Left renal cortex interstitium (tissue), 4 donors: ENCODE data around the gene COPE. TPM values are rescaled to one million over a fixed set of nuclear protein-coding genes. Genes with fewer than 3 reads are reported as not detected.
"Not testable (repeated sequence)": the region's sequence is repeated elsewhere in the genome, so short reads cannot be mapped to it uniquely, and the experiment has no call there.

ENCODE experiments used
- DNase-seq, 4 donors: peaks; one replicate each; pipeline ENCODE4 v3.0.0-alpha.2; 2013; ENCODE audit warnings: low read depth in 4 of 4, low spot score in 2 of 4, missing footprints in 1 of 4
- polyA plus RNA-seq, 4 donors: library from polyadenylated mRNA; unstranded; fragments of 120-200 nt; gene quantifications; one replicate each; pipeline ENCODE4 v1.2.1, GENCODE V29; 2013; ENCODE audit not compliant: insufficient read length in 4 of 4

The COPE gene
- polyA plus RNA-seq, 4 donors, result 97.5 to 153 (median 119) TPM

DNA sequence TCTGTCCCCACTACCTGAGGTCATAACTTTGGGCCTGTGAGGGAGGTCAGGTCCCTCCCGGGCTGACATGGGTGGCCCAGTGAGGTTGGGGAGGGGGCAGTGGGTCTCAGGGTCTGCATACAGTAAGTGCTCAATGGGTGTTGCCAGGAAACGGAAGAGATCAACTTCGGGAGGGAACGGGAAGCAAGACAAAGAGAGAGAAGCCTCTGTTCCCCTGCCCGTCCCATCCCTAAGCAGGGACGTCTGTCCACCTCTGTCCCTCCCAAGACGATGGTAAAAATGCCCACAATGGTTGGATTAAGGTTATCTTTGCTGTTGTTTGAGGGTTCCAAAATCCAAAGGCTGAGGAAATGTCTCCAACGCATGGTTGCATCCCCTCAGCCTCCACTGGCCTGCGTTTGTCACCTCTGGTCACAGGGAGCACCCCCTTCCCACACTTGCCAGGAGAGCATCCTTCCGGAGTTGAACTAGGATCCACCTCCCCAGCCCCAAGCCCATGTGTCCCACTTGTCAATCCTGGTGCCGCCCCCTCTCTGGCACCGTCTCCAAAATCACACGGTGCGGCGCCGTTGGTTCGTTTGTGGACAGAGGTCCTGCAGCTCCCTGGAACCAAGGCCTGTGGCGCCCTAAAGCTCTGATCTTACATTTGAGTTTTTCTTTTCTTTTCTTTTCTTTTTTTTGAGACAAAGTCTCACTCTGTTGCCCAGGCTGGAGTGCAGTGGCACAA, 22.6 kb upstream of the COPE start:
- DNase-seq, result no peak

DNA sequence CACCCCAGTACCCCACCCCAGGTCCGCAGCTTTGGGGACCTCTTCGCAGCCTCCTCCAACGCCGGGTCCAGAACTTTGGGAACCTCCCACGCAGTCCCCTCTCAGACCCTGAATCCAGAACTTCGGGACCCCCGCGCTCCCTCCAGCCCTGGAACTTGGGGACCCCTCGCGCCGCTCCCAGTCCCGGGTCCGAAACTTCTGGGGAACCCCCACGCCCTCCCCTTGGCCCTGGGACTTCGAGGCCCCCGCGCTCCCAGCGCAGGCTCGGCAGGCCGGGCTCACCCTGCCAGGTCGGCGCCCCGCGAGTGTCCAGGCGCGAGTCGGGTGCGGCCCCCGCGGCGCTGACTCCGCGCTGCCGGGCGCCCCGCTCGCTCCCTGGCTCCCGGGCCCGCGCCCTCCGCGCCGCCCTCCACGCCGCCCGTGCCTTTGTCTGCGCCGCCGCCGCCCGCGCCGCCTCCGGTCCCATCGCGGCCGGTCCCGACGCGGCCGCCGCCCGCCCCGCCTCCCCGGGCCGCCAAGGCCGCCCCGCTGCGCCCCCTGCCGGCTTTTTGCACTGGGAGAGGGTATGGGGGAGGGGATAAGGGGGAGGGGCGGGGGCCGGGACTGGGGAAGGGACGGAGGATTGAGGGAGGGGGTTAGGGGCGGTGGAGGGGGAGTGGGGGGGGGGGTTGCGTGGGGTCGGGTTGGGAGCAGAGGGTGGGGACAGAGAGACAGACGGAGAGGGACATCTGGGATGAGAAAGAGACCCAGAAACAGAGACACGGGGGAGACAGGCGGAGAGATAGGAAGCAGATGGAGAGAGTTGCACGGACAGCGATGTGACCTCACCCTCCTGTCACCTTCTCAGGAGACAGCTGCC, 21.8 kb upstream of the COPE start, which contains the start of gene HOMER3:
Gene HOMER3 (minus strand): TSS at position 449 of the 859 bp plus-strand sequence. CDS start 2,235 bp downstream, outside the sequence.
- DNase-seq, result no peak

- no peak for DNase-seq
Observed at GRCh38 chr19:18939922-18940768, 21.0 kb upstream of the COPE start.

DNA sequence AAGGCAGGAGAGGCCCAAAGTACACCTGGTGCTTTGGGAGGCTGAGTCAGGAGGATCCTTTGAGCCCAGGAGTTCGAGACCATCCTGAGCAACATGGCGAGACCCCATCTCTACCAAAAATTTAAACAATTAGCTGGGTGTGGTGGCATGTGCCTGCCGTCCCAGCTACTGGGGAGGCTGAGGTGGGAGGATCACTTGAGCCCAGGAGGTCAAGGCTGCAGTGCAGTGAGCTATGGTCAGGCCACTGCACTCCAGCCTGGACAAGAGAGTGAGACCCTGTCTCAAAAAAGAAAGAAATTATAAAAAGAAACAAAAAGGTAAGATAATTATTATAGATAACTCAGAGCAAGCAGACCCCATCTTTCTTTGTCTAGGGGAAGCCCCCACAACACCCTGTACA, 20.0 kb upstream of the COPE start:
- no peak for DNase-seq

DNA sequence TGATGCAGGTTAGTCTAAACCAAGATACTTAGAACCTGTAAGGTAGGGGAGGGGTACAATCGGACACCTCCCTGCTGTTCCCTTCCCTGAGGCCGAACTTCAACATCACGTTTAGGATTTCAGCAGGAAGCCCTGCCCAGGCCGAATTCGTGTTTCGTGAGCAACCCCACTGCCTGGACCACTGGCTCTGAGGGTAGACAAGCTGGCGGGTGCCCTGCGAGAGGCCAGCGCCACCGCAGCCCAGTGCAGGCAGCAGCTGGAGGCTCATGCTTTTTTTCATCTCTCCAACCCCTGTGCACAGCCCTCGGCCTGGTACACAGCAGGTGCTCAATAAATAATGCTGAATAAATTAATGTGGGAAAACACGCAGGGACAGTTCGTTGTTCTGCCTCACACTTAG, 14.1 kb upstream of the COPE start:
- DNase-seq, result no peak

DNA sequence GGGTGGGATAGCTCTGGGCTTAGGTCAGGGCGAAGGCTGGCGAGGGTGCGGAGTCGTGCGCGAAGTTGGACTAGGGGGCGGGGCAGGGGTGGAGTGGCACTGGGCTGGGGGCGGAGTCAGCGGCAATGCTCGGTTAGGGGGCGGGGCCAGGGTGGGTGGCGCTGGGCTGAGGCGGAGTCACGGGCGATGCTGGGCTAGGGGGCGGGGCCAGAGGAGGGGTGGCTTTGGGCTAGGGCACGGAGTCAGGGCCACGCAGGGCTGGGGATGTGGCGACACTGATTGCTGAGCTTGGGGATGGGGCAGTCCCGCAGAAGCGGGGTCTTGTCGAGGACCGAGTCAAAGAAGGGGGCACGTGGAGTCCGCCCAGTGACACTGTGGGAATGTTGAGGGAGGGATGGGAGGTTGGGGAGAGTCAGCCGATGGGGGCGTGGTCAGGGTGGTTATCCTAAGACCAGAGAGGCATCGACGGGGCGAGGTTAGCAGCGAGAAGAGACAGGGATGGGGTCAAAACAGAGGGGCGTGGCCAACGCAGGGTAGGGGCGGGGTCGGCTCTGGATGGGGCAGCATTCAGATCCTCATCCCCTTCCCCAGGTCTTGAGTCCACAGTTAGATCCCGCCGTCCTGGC, 13.1 kb upstream of the COPE start:
- no peak for DNase-seq

DNA sequence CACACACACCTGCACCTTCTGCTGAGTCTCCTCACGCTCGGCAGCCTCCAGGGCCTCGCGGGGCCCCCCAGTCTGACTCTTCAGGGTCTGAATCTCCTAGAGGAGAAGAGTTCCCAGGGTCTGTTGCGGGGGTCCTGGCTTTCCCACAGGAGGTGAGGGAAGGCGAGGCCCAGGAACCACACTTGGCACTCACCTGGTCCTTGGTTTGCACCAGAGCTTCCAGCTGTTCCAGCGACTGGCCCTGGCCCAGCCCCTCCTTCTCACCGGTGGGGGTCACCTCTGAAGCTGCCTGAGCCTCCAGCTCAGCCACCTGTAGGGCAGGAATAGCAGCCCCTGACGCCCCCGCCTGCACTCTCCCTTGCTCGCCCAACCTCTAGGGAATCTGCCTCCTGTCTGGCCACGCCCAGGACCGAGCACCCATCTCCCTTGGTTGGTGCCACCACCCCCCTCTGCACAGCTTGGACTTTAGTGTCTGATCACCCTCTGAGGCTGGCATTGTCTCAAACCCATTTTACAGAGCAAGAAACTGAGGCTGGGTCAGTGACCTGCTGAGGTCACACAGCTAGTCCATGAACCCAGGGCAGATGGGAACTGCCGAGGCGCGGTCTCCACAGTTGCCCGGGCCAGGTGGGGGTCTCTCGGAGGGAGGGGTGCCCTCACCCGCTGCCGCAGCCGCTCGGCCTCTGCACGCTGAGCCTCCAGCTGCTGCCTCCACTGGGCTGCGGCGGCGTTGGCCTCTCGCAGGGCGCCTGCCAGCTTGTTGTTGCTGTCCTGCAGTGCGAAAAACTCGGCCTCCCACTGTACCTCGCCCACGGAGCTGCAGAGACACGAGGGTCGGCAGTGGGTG, 12.4 kb upstream of the COPE start:
- no peak for DNase-seq

DNA sequence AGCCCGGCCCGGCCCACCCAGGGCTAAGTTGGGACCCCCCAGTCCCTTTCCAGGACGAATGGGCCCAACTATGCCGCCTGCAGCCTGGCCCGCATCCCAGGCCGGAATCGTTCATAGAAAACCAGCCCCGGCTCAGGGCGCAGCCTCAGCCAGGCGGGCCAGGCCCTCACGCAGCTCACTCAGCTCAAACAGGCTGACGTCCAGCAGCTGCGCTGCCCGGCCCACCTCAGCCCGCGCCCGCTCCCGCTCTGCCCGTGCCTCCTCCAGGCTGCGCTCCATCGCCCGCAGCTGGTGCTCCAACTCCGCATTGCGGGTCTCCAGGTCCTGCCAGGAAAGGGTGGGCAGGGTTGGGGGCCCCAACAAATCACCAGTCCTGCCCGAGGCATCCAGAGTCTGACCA, 10.1 kb upstream of the COPE start:
- no peak for DNase-seq

GRCh38 chr19:18928018-18928805, 9.0 kb upstream of the COPE start:
- no peak for DNase-seq

GRCh38 chr19:18924684-18925213, 5.6 kb upstream of the COPE start:
- no peak for DNase-seq

DNA sequence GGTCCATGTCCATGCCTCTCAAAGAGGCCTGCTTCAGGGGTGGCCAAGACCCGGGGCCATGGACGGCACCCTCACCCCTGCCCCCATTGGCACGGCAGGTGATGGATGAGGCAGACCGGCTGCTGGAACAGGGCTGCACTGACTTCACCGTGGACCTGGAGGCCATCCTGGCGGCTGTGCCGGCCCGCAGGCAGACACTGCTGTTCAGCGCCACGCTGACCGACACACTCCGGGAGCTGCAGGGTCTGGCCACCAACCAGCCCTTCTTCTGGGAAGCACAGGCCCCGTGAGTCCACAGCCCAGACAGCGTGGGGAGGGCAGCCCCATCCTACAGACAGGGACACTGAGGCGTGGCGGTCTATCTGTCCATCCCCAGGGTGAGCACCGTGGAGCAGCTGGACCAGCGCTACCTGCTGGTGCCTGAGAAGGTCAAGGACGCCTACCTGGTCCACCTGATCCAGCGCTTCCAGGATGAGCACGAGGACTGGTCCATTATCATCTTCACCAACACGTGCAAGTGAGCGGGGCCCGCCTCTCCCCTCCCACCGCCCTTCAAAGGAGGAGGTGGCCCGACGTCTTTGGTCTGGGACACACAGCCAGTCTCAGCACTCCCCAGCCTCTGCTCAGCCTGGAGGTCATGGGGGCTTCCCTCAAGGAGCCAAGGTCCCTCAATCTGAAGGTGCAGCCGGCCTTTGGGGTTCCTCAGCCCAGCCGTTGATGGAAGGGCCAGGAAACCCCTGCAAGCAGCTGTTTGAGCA, 3.2 kb upstream of the COPE start:
- DNase-seq, result no peak

GRCh38 chr19:18921593-18921992, 2.4 kb upstream of the COPE start:
- DNase-seq, result no peak

DNA sequence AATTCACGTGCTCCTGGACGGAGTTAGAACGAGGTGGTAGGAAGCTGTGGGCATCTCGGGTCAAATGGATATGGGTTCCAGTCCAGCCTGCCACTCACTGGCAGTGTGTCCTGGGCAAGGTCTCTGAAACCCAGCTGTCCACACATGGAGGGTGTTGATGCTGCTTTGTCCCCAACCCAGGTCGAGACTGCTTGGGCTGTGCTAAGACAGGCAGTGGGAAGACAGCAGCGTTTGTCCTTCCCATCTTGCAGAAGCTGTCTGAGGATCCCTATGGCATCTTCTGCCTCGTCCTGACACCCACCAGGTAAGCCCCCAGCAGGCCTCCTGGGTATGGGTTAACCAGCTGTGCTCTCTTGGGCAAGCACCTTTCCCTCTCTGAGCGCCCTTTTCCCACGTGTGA, 1.2 kb upstream of the COPE start:
- DNase-seq, result no peak

- DNase-seq, result no peak
Observed at GRCh38 chr19:18919900-18920214, 670 bp upstream of the COPE start.

DNA sequence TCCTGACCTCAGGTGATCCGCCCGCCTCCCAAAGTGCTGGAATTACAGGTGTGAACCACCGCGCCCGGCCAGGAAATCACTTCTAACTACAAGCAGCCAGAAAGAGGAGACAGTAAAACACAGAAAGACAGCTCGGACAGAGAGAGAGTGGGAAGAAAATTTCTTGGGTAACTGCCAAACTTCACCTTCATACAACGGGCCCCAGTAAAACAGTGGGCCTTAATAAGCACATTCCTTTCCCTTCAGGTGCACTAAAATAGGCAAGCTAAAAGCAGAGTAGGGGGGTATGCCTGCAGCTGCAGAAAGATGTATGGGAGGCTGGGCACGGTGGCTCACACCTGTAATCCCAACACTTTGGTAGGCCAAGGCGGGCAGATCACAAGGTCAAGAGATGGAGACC, 1.6 kb downstream of the COPE start:
- not testable (repeated sequence) for DNase-seq

DNA sequence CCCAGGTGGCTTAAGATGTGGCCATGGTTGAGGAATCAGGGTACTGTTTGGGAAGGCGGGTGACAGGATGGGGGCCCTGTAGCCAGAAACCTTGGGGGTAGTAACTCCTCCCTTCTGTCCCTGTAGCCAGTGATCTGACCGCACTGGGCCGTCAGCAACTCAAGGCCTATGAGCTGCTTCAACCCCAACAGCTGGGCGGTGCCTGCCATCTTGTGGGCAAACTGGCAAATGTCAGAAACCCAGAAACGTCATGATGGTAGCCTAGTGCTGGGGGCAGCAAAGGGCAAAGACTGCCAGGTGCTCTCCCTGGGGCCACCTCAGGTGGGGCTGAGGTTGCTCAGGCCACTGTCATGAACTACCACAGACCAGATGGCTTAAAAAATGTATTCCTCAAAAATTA, 3.5 kb downstream of the COPE start:
- DNase-seq, result no peak

- no peak for DNase-seq
Observed at GRCh38 chr19:18913466-18913865, 5.7 kb downstream of the COPE start.

GRCh38 chr19:18912933-18913332, 6.3 kb downstream of the COPE start:
- DNase-seq, result no peak
